ENCODE measurements around the gene CDK19. TPM values are rescaled to one million over a fixed set of nuclear protein-coding genes. Genes with fewer than 3 reads are reported as not detected.

CDK19 gene
- polyA plus RNA-seq, 1 donor (not counting 4 experiments of a cell fraction or from before 2014, with no cell fraction given) = 6.4 TPM

DNA sequence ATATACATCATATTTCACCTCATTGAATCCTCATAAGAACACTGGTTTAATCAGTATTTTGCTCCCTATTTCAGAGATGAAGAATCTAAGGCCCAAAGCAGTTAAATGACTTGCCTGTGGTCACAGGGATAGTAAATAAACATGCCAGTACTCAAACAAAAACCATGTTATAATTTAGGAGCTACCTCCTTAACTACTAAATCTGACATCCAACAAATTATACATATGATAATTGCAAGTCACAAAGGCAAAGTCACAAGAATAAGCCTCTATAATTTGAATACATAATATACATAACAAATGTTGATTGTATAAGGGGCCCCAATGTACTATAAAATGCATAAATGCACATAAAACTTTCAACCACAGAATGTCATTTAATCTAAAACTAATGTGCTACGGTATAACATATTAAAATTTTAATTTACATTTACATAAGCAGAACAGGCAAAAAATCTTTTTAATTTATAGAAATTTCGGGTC, 181.5 kb downstream of the CDK19 start:
- no peak overlapping the region for H3K4me2 ChIP-seq (ENCODE audit: control insufficient read depth, extremely low read depth, insufficient read depth, low read depth, low read length)
- dilution Hi-C loops (cut with MboI; ENCODE audit: extremely low pct_ligation_motif_present, low sequenced_read_pairs) = no loop called here
- DNase-seq (ENCODE audit: low read depth, low spot score) = no peak
- H3K36me3 ChIP-seq (ENCODE audit: control insufficient read depth in 2 of 2, extremely low read depth in 1 of 2, insufficient read depth in 2 of 2, low read length in 2 of 2) = no peaks in the 10 kb centered on the region
- H3K9ac ChIP-seq (ENCODE audit: control insufficient read depth, extremely low read depth, insufficient read depth, low read length) = no peak overlapping the region
- H2AFZ ChIP-seq (ENCODE audit: control insufficient read depth, low read length) = no peak overlapping the region
- no peak for FAIRE-seq
- H3K79me2 ChIP-seq (ENCODE audit: control insufficient read depth, insufficient read depth, low read length) = no peaks in the 10 kb centered on the region
- no peak overlapping the region for H3K27ac ChIP-seq (ENCODE audit: control insufficient read depth, insufficient read depth, low read length)
- no peak for TF ChIP-seq EZH2 (IDR thresholded peaks at IDR 0.05; ENCODE audit: low read length)
- TF ChIP-seq, protein P1, sequence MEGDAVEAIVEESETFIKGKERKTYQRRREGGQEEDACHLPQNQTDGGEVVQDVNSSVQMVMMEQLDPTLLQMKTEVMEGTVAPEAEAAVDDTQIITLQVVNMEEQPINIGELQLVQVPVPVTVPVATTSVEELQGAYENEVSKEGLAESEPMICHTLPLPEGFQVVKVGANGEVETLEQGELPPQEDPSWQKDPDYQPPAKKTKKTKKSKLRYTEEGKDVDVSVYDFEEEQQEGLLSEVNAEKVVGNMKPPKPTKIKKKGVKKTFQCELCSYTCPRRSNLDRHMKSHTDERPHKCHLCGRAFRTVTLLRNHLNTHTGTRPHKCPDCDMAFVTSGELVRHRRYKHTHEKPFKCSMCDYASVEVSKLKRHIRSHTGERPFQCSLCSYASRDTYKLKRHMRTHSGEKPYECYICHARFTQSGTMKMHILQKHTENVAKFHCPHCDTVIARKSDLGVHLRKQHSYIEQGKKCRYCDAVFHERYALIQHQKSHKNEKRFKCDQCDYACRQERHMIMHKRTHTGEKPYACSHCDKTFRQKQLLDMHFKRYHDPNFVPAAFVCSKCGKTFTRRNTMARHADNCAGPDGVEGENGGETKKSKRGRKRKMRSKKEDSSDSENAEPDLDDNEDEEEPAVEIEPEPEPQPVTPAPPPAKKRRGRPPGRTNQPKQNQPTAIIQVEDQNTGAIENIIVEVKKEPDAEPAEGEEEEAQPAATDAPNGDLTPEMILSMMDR (optimal IDR thresholded peaks at IDR 0.05 in 1 of 3, IDR thresholded peaks at IDR 0.05 in 1 of 3, conservative IDR thresholded peaks at IDR 0.05 in 1 of 3; ENCODE audit: extremely low read depth in 1 of 3, insufficient read depth in 2 of 3, low read length in 3 of 3) = no peak
- no peak overlapping the region for H3K4me3 ChIP-seq (ENCODE audit: control insufficient read depth in 2 of 3, extremely low read depth in 1 of 3, insufficient read depth in 2 of 3, low read depth in 1 of 3, low read length in 3 of 3)
- no peaks in the 10 kb centered on the region for H3K9me1 ChIP-seq (ENCODE audit: control insufficient read depth, extremely low read depth, insufficient read depth, low read length)
- no peaks in the 10 kb centered on the region for H3K27me3 ChIP-seq (ENCODE audit: control insufficient read depth, extremely low read depth, insufficient read depth, low read length)
- no peaks in the 10 kb centered on the region for H4K20me1 ChIP-seq (ENCODE audit: control insufficient read depth, extremely low read depth, insufficient read depth, low read length)
- no peaks in the 10 kb centered on the region for H3K4me1 ChIP-seq (ENCODE audit: control insufficient read depth, extremely low read depth, insufficient read depth, low read length)
- no peaks in the 10 kb centered on the region for H3K9me3 ChIP-seq (ENCODE audit: control insufficient read depth, low read depth, low read length)

DNA sequence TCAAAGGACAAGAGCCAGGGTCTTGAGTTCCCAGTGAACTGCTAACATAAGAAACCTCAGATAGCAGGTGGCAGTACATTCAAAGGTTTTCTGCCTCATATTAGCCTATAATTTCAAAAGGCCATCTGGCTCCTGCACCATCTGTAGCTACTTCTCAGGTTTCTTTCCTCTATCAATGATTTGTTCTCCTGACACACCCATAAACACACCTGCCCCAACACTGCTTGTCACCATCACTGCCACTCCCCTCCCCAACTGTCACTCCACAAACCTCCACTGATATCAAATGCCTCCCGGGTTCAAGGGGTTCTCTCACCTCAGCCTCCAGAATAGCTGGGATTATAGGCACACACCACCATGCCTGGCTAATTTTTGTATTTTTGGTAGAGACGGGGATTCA, 186.1 kb downstream of the CDK19 start:
- no peak for TF ChIP-seq EZH2 (IDR thresholded peaks at IDR 0.05; ENCODE audit: low read length)
- TF ChIP-seq, protein P1 (optimal IDR thresholded peaks at IDR 0.05 in 1 of 3, IDR thresholded peaks at IDR 0.05 in 1 of 3, conservative IDR thresholded peaks at IDR 0.05 in 1 of 3; ENCODE audit: extremely low read depth in 1 of 3, insufficient read depth in 2 of 3, low read length in 3 of 3) = no peak
- no peak for FAIRE-seq
- Histone ChIP-seq H3K36me3 (ENCODE audit: control insufficient read depth in 2 of 2, extremely low read depth in 1 of 2, insufficient read depth in 2 of 2, low read length in 2 of 2) (no peaks in the 10 kb centered on the region), H3K4me1 (ENCODE audit: control insufficient read depth, extremely low read depth, insufficient read depth, low read length) (no peaks in the 10 kb centered on the region), H3K9ac (ENCODE audit: control insufficient read depth, extremely low read depth, insufficient read depth, low read length) (no peak overlapping the region), H4K20me1 (ENCODE audit: control insufficient read depth, extremely low read depth, insufficient read depth, low read length) (no peaks in the 10 kb centered on the region), H3K9me3 (ENCODE audit: control insufficient read depth, low read depth, low read length) (no peaks in the 10 kb centered on the region), H2AFZ (ENCODE audit: control insufficient read depth, low read length) (no peak overlapping the region), H3K79me2 (ENCODE audit: control insufficient read depth, insufficient read depth, low read length) (no peaks in the 10 kb centered on the region), H3K27ac (ENCODE audit: control insufficient read depth, insufficient read depth, low read length) (no peak overlapping the region), H3K4me2 (ENCODE audit: control insufficient read depth, extremely low read depth, insufficient read depth, low read depth, low read length) (no peak overlapping the region), H3K27me3 (ENCODE audit: control insufficient read depth, extremely low read depth, insufficient read depth, low read length) (no peaks in the 10 kb centered on the region), H3K4me3 (ENCODE audit: control insufficient read depth in 2 of 3, extremely low read depth in 1 of 3, insufficient read depth in 2 of 3, low read depth in 1 of 3, low read length in 3 of 3) (no peak overlapping the region), H3K9me1 (ENCODE audit: control insufficient read depth, extremely low read depth, insufficient read depth, low read length) (no peaks in the 10 kb centered on the region)
- DNase-seq (ENCODE audit: low read depth, low spot score) = no peak
- dilution Hi-C loops (cut with MboI; ENCODE audit: extremely low pct_ligation_motif_present, low sequenced_read_pairs) = no loop called here
